ENCODE measurements around the gene GTPBP10. TPM values are rescaled to one million over a fixed set of nuclear protein-coding genes. Genes with fewer than 3 reads are reported as not detected.

Gene GTPBP10
- total RNA-seq, 4 donors from 2014 or later, result 11.3 to 48.1 (median 28.6) TPM

GRCh38 chr7:90412458-90413184, 66.1 kb downstream of the GTPBP10 start:
- Histone ChIP-seq H3K27ac (no peak overlapping the region), H3K27me3 (no peaks in the 10 kb centered on the region), H3K4me1 (peaks cover 0 to 20% (median 2%) of the 10 kb centered on the region in 4 donors), H3K36me3 (peaks cover 0 to 34% (median 0%) of the 10 kb centered on the region in 3 donors), H3K9me3 (no peaks in the 10 kb centered on the region), H3K4me3 (no peak overlapping the region)
- WGBS, 2 donors, result 91 to 93% methylated on average over 11 of the region's 11 CpGs
- TF ChIP-seq POLR2A (IDR thresholded peaks at IDR 0.05) (no peak), CTCF (IDR thresholded peaks at IDR 0.05) (no peak), EP300 (IDR thresholded peaks at IDR 0.05) (no peak)
- no peak for DNase-seq (ENCODE audit: low spot score in 2 of 2)

- peaks cover 0 to 34% (median 0%) of the 10 kb centered on the region in 3 donors for H3K36me3 ChIP-seq
- TF ChIP-seq CTCF (IDR thresholded peaks at IDR 0.05) (no peak), EP300 (IDR thresholded peaks at IDR 0.05) (no peak), POLR2A (IDR thresholded peaks at IDR 0.05) (no peak)
- peaks cover 0 to 16% (median 2%) of the 10 kb centered on the region in 4 donors for H3K4me1 ChIP-seq
- 93 to 95% methylated on average over 2 of the region's 2 CpGs for WGBS, 2 donors
- no peak for DNase-seq (ENCODE audit: low spot score in 2 of 2)
- no peak overlapping the region for H3K4me3 ChIP-seq
- no peaks in the 10 kb centered on the region for H3K27me3 ChIP-seq
- H3K27ac ChIP-seq, result no peak overlapping the region
- H3K9me3 ChIP-seq, result no peaks in the 10 kb centered on the region
Measured at GRCh38 chr7:90413185-90413528, 66.6 kb downstream of the GTPBP10 start.

- no peaks in the 10 kb centered on the region for H3K36me3 ChIP-seq
- no peak for DNase-seq (ENCODE audit: low spot score in 2 of 2)
- WGBS, 2 donors, result 66 to 68% methylated on average over 6 of the region's 6 CpGs
- H3K9me3 ChIP-seq, result no peaks in the 10 kb centered on the region
- TF ChIP-seq POLR2A (IDR thresholded peaks at IDR 0.05), result no peak
- no peak for TF ChIP-seq CTCF (IDR thresholded peaks at IDR 0.05)
- TF ChIP-seq EP300 (IDR thresholded peaks at IDR 0.05), result no peak
- H3K4me1 ChIP-seq, result no peaks in the 10 kb centered on the region
- H3K27ac ChIP-seq, result no peak overlapping the region
- H3K4me3 ChIP-seq, result no peak overlapping the region
- no peaks in the 10 kb centered on the region for H3K27me3 ChIP-seq
Measured at GRCh38 chr7:90421651-90422050, 75.1 kb downstream of the GTPBP10 start.

GRCh38 chr7:90424720-90425119, 78.2 kb downstream of the GTPBP10 start:
- 83 to 84% methylated on average over 3 of the region's 3 CpGs for WGBS, 2 donors
- no peaks in the 10 kb centered on the region for H3K9me3 ChIP-seq
- no peak overlapping the region for H3K4me3 ChIP-seq
- H3K27me3 ChIP-seq, result no peaks in the 10 kb centered on the region
- no peaks in the 10 kb centered on the region for H3K36me3 ChIP-seq
- TF ChIP-seq CTCF (IDR thresholded peaks at IDR 0.05) (no peak), EP300 (IDR thresholded peaks at IDR 0.05) (no peak), POLR2A (IDR thresholded peaks at IDR 0.05) (no peak)
- no peak overlapping the region for H3K27ac ChIP-seq
- H3K4me1 ChIP-seq, result no peaks in the 10 kb centered on the region
- DNase-seq (ENCODE audit: low spot score in 2 of 2), result no peak

- no peaks in the 10 kb centered on the region for H3K27me3 ChIP-seq
Measured at GRCh38 chr7:90425376-90425775, 78.9 kb downstream of the GTPBP10 start.

More at GRCh38 chr7:90425376-90425775, 78.9 kb downstream of the GTPBP10 start:
- Histone ChIP-seq H3K4me3 (no peak overlapping the region), H3K4me1 (no peaks in the 10 kb centered on the region), H3K36me3 (no peaks in the 10 kb centered on the region), H3K9me3 (no peaks in the 10 kb centered on the region), H3K27ac (no peak overlapping the region)
- 49 to 95% methylated on average over 2 of the region's 2 CpGs for WGBS, 2 donors
- TF ChIP-seq POLR2A (IDR thresholded peaks at IDR 0.05) (no peak), CTCF (IDR thresholded peaks at IDR 0.05) (no peak), EP300 (IDR thresholded peaks at IDR 0.05) (no peak)
- DNase-seq (ENCODE audit: low spot score in 2 of 2), result no peak
